Testis (tissue), 3 donors: ENCODE measurements around the gene C16orf86. TPM values are rescaled to one million over a fixed set of nuclear protein-coding genes. Genes with fewer than 3 reads are reported as not detected.
A peak's percentile ranks its signal among the peaks of the same experiment; 100 is the strongest.

Experiments
- DNase-seq: peaks from one replicate; pipeline ENCODE4 v3.0.0-alpha.2; 2019
- H3K27ac ChIP-seq, 2 donors: fragments of 200-600 bp; sonication (generic); one replicate each; pipeline ENCODE4 v1.5.1; 2019
- H3K27me3 ChIP-seq: fragments of 200-600 bp; sonication (generic); one replicate; pipeline ENCODE4 v1.5.1; 2019
- H3K36me3 ChIP-seq: fragments of 200-600 bp; sonication (generic); one replicate; pipeline ENCODE4 v1.5.1; 2017; ENCODE audit warnings: low read depth; ENCODE audit errors: missing control alignments
- H3K4me1 ChIP-seq: fragments of 200-600 bp; sonication (generic); one replicate; pipeline ENCODE4 v1.5.1; 2019
- H3K4me3 ChIP-seq, 2 donors: fragments of 200-600 bp; sonication (generic); one replicate each; pipeline ENCODE4 v1.5.1; 2017 to 2019
- H3K9me3 ChIP-seq: fragments of 200-600 bp; sonication (generic); one replicate; pipeline ENCODE4 v1.5.1; 2017
- CTCF ChIP-seq, 3 experiments: fragments of 450-650 bp in 2 of 3; fragments of 200-600 bp in 1 of 3; sonication (generic) in 1 of 3; IDR thresholded peaks; one replicate each; pipeline ENCODE4 v1.5.1; 2016 to 2019; ENCODE audit warnings: antibody characterized with exemption in 3 of 3, mild to moderate bottlenecking in 2 of 3, moderate library complexity in 1 of 3
- POLR2A ChIP-seq: fragments of 450-650 bp; IDR thresholded peaks from one replicate; pipeline ENCODE4 v1.6.1; 2017; ENCODE audit warnings: antibody characterized with exemption, mild to moderate bottlenecking, moderate library complexity
- WGBS, 2 donors: methylation state at CpG; one replicate each; pipeline ENCODE4 v1.1.5; 2018; 5-methylcytosine and 5-hydroxymethylcytosine counted together
- intact Hi-C: fragments of 100-400 bp; cut with DNase I; formaldehyde crosslinking; loops from one replicate; pipeline ENCODE4 v1.15.1; 2023; ENCODE audit warnings: low total_unique reads
- polyA plus RNA-seq: library from polyadenylated mRNA; stranded (reverse); fragments of 350-450 nt; fragmentation: Illumina TruSeq; extraction: RNeasy Lipid Tissue Mini Kit (QIAGEN cat#74804); gene quantifications from one replicate; pipeline ENCODE4 v1.2.3, GENCODE V29; 2014; ENCODE audit warnings: low read depth, low replicate concordance; ENCODE audit not compliant: insufficient read depth
- total RNA-seq, 2 donors: library from RNA; depleted of rRNA; stranded (reverse); fragments of >200 nt; gene quantifications; one replicate each; pipeline ENCODE4 v1.2.3, GENCODE V29; 2016

The C16orf86 gene
- total and polyA plus RNA-seq, 3 donors from 2014 or later = 38.7 to 77.9 (median 43.4) TPM

GRCh38 chr16:67665598-67665997 is 1.0 kb upstream of the C16orf86 start:
- H3K36me3 ChIP-seq = no peaks in the 10 kb centered on the region
- H3K27ac ChIP-seq = no peak overlapping the region
- intact Hi-C loops = no loop called here
- WGBS, 2 donors = 62 to 68% methylated on average over 5 of the region's 5 CpGs
- peak overlapping the region; percentile 67 to 70 for H3K4me3 ChIP-seq
- DNase-seq = no peak
- H3K4me1 ChIP-seq = peaks cover 17% of the 10 kb centered on the region
- TF ChIP-seq POLR2A = no peak
- TF ChIP-seq CTCF (IDR thresholded peaks at IDR 0.05) = no peak
- no peaks in the 10 kb centered on the region for H3K27me3 ChIP-seq
- H3K9me3 ChIP-seq = no peaks in the 10 kb centered on the region

- no peak for DNase-seq
- Histone ChIP-seq H3K27ac (peak overlapping the region; percentile 85 to 91), H3K36me3 (no peaks in the 10 kb centered on the region), H3K9me3 (no peaks in the 10 kb centered on the region), H3K4me3 (peak overlapping the region; percentile 67 to 70), H3K27me3 (no peaks in the 10 kb centered on the region), H3K4me1 (peaks cover 17% of the 10 kb centered on the region)
- WGBS, 2 donors = 0 to 1% methylated on average over 17 to 46 of the region's 46 CpGs
- TF ChIP-seq POLR2A (no peak), CTCF (IDR thresholded peaks at IDR 0.05) (no peak)
- intact Hi-C loops = no loop called here
Measured at GRCh38 chr16:67666032-67666551, 522 bp upstream of the C16orf86 start.

- Histone ChIP-seq H3K36me3 (no peaks in the 10 kb centered on the region), H3K9me3 (no peaks in the 10 kb centered on the region), H3K4me1 (peaks cover 17% of the 10 kb centered on the region), H3K27me3 (no peaks in the 10 kb centered on the region), H3K4me3 (peak overlapping the region; percentile 67 to 70), H3K27ac (peak overlapping the region; percentile 85 to 91)
- intact Hi-C loops = no loop called here
- WGBS, 2 donors = 27% methylated on average over 10 of the region's 10 CpGs; no CpG with 5 or more reads in 1 of the 2 donors
- DNase-seq = no peak
- no peak for TF ChIP-seq POLR2A
- no peak for TF ChIP-seq CTCF (IDR thresholded peaks at IDR 0.05)
Measured at GRCh38 chr16:67667453-67667816, 821 bp downstream of the C16orf86 start.

- no peak for TF ChIP-seq POLR2A
- TF ChIP-seq CTCF (IDR thresholded peaks at IDR 0.05) = peak; percentile 71 to 85 (median 76)
- H3K27me3 ChIP-seq = no peaks in the 10 kb centered on the region
- H3K27ac ChIP-seq = peak overlapping the region; percentile 85 to 91
- DNase-seq = peak; percentile 91
- H3K36me3 ChIP-seq = no peaks in the 10 kb centered on the region
- H3K4me3 ChIP-seq = peak overlapping the region in 1 of 2 donors; percentile 70
- no peaks in the 10 kb centered on the region for H3K9me3 ChIP-seq
- peaks cover 19% of the 10 kb centered on the region for H3K4me1 ChIP-seq
- 23 to 44% methylated on average over 5 to 18 of the region's 18 CpGs for WGBS, 2 donors
- intact Hi-C loops = no loop called here
Measured at GRCh38 chr16:67667817-67668494, 1.3 kb downstream of the C16orf86 start.
